ENCODE data around the gene MPI.
"Not testable (repeated sequence)": the region's sequence is repeated elsewhere in the genome, so short reads cannot be mapped to it uniquely, and the experiment has no call there.

The MPI gene

GRCh38 chr15:74872702-74873035 lies 17.2 kb upstream of the MPI start:
- Histone ChIP-seq H3K36me3 (ENCODE audit: control insufficient read depth in 5 of 5, insufficient read depth in 5 of 5, low read length in 5 of 5) (no peaks in the 10 kb centered on the region), H3K9me3 (ENCODE audit: control insufficient read depth in 5 of 5, low read length in 5 of 5) (no peaks in the 10 kb centered on the region), H3K4me3 (ENCODE audit: low read depth in 1 of 5, low read length in 5 of 5) (peak overlapping the region; percentile 90 to 95 (median 94)), H3K27ac (ENCODE audit: low read depth, low read length) (peak overlapping the region; percentile 85), H3K27me3 (ENCODE audit: control insufficient read depth in 5 of 5, insufficient read depth in 4 of 5, low read length in 5 of 5) (no peaks in the 10 kb centered on the region), H3K4me1 (ENCODE audit: control insufficient read depth in 5 of 5, insufficient read depth in 5 of 5, low read length in 5 of 5) (peaks cover 12 to 57% (median 51%) of the 10 kb centered on the region in 5 donors), H3K9ac (ENCODE audit: low read length in 5 of 5) (peak overlapping the region; percentile 59 to 95 (median 91))

- Histone ChIP-seq H3K36me3 (ENCODE audit: control insufficient read depth in 5 of 5, insufficient read depth in 5 of 5, low read length in 5 of 5) (no peaks in the 10 kb centered on the region), H3K27me3 (ENCODE audit: control insufficient read depth in 5 of 5, insufficient read depth in 4 of 5, low read length in 5 of 5) (no peaks in the 10 kb centered on the region), H3K9ac (ENCODE audit: low read length in 5 of 5) (peak within 1 kb of the TSS; percentile 59 to 95 (median 91)), H3K4me3 (ENCODE audit: low read depth in 1 of 5, low read length in 5 of 5) (peak within 1 kb of the TSS; percentile 90 to 95 (median 94)), H3K4me1 (ENCODE audit: control insufficient read depth in 5 of 5, insufficient read depth in 5 of 5, low read length in 5 of 5) (peaks cover 10 to 52% (median 46%) of the 10 kb centered on the region in 5 donors), H3K27ac (ENCODE audit: low read depth, low read length) (peak within 1 kb of the TSS; percentile 85), H3K9me3 (ENCODE audit: control insufficient read depth in 5 of 5, low read length in 5 of 5) (no peaks in the 10 kb centered on the region)
Observed at GRCh38 chr15:74873036-74873755, 16.6 kb upstream of the MPI start, which contains the start of gene SCAMP2. TSS of gene SCAMP2 (minus strand) at chr15:74873365. CDS start at chr15:74873255, 110 bp downstream.

- Histone ChIP-seq H3K4me1 (ENCODE audit: control insufficient read depth in 5 of 5, insufficient read depth in 5 of 5, low read length in 5 of 5) (peaks cover 10 to 45% (median 39%) of the 10 kb centered on the region in 5 donors), H3K9ac (ENCODE audit: low read length in 5 of 5) (peak overlapping the region in 4 of 5 donors; percentile 69 to 95 (median 72)), H3K27me3 (ENCODE audit: control insufficient read depth in 5 of 5, insufficient read depth in 4 of 5, low read length in 5 of 5) (no peaks in the 10 kb centered on the region), H3K9me3 (ENCODE audit: control insufficient read depth in 5 of 5, low read length in 5 of 5) (no peaks in the 10 kb centered on the region), H3K36me3 (ENCODE audit: control insufficient read depth in 5 of 5, insufficient read depth in 5 of 5, low read length in 5 of 5) (no peaks in the 10 kb centered on the region), H3K4me3 (ENCODE audit: low read depth in 1 of 5, low read length in 5 of 5) (peak overlapping the region; percentile 81 to 94 (median 94)), H3K27ac (ENCODE audit: low read depth, low read length) (peak overlapping the region; percentile 62)
Observed at GRCh38 chr15:74873756-74874424, 16.0 kb upstream of the MPI start.

- Histone ChIP-seq H3K9ac (ENCODE audit: low read length in 5 of 5) (no peak overlapping the region), H3K27me3 (ENCODE audit: control insufficient read depth in 5 of 5, insufficient read depth in 4 of 5, low read length in 5 of 5) (no peaks in the 10 kb centered on the region)
Observed at GRCh38 chr15:74878273-74878672, 11.6 kb upstream of the MPI start.

GRCh38 chr15:74882528-74882927 lies 7.3 kb upstream of the MPI start:
- Histone ChIP-seq H3K9ac (ENCODE audit: low read length in 5 of 5) (no peak overlapping the region), H3K4me1 (ENCODE audit: control insufficient read depth in 5 of 5, insufficient read depth in 5 of 5, low read length in 5 of 5) (peaks cover 0 to 15% (median 9%) of the 10 kb centered on the region in 5 donors), H3K36me3 (ENCODE audit: control insufficient read depth in 5 of 5, insufficient read depth in 5 of 5, low read length in 5 of 5) (no peaks in the 10 kb centered on the region), H3K27ac (ENCODE audit: low read depth, low read length) (no peak overlapping the region), H3K9me3 (ENCODE audit: control insufficient read depth in 5 of 5, low read length in 5 of 5) (no peaks in the 10 kb centered on the region), H3K4me3 (ENCODE audit: low read depth in 1 of 5, low read length in 5 of 5) (no peak overlapping the region), H3K27me3 (ENCODE audit: control insufficient read depth in 5 of 5, insufficient read depth in 4 of 5, low read length in 5 of 5) (no peaks in the 10 kb centered on the region)

More at GRCh38 chr15:74878273-74878672, 11.6 kb upstream of the MPI start:
- Histone ChIP-seq H3K9me3 (ENCODE audit: control insufficient read depth in 5 of 5, low read length in 5 of 5) (no peaks in the 10 kb centered on the region), H3K4me3 (ENCODE audit: low read depth in 1 of 5, low read length in 5 of 5) (no peak overlapping the region), H3K27ac (ENCODE audit: low read depth, low read length) (no peak overlapping the region), H3K36me3 (ENCODE audit: control insufficient read depth in 5 of 5, insufficient read depth in 5 of 5, low read length in 5 of 5) (no peaks in the 10 kb centered on the region), H3K4me1 (ENCODE audit: control insufficient read depth in 5 of 5, insufficient read depth in 5 of 5, low read length in 5 of 5) (peaks cover 3 to 6% (median 5%) of the 10 kb centered on the region in 5 donors)

GRCh38 chr15:74884428-74885223 lies 5.2 kb upstream of the MPI start:
- Histone ChIP-seq H3K4me3 (ENCODE audit: low read depth in 1 of 5, low read length in 5 of 5) (no peak overlapping the region), H3K9ac (ENCODE audit: low read length in 5 of 5) (no peak overlapping the region), H3K36me3 (ENCODE audit: control insufficient read depth in 5 of 5, insufficient read depth in 5 of 5, low read length in 5 of 5) (no peaks in the 10 kb centered on the region), H3K27ac (ENCODE audit: low read depth, low read length) (no peak overlapping the region), H3K27me3 (ENCODE audit: control insufficient read depth in 5 of 5, insufficient read depth in 4 of 5, low read length in 5 of 5) (no peaks in the 10 kb centered on the region), H3K9me3 (ENCODE audit: control insufficient read depth in 5 of 5, low read length in 5 of 5) (no peaks in the 10 kb centered on the region), H3K4me1 (ENCODE audit: control insufficient read depth in 5 of 5, insufficient read depth in 5 of 5, low read length in 5 of 5) (peaks cover 6 to 27% (median 18%) of the 10 kb centered on the region in 5 donors)

GRCh38 chr15:74885461-74885860 lies 4.4 kb upstream of the MPI start:
- H3K9ac ChIP-seq (ENCODE audit: low read length in 5 of 5) = no peak overlapping the region

GRCh38 chr15:74887537-74888193 lies 2.2 kb upstream of the MPI start:
- peaks cover 6 to 41% (median 33%) of the 10 kb centered on the region in 5 donors for H3K4me1 ChIP-seq (ENCODE audit: control insufficient read depth in 5 of 5, insufficient read depth in 5 of 5, low read length in 5 of 5)
- not testable (repeated sequence) for H3K9me3 ChIP-seq (ENCODE audit: control insufficient read depth in 5 of 5, low read length in 5 of 5); H3K27me3 ChIP-seq (ENCODE audit: control insufficient read depth in 5 of 5, insufficient read depth in 4 of 5, low read length in 5 of 5)

More at GRCh38 chr15:74885461-74885860, 4.4 kb upstream of the MPI start:
- Histone ChIP-seq H3K36me3 (ENCODE audit: control insufficient read depth in 5 of 5, insufficient read depth in 5 of 5, low read length in 5 of 5) (no peaks in the 10 kb centered on the region), H3K4me3 (ENCODE audit: low read depth in 1 of 5, low read length in 5 of 5) (no peak overlapping the region), H3K4me1 (ENCODE audit: control insufficient read depth in 5 of 5, insufficient read depth in 5 of 5, low read length in 5 of 5) (peaks cover 6 to 35% (median 26%) of the 10 kb centered on the region in 5 donors), H3K27ac (ENCODE audit: low read depth, low read length) (no peak overlapping the region), H3K9me3 (ENCODE audit: control insufficient read depth in 5 of 5, low read length in 5 of 5) (no peaks in the 10 kb centered on the region), H3K27me3 (ENCODE audit: control insufficient read depth in 5 of 5, insufficient read depth in 4 of 5, low read length in 5 of 5) (no peaks in the 10 kb centered on the region)

GRCh38 chr15:74888716-74889115 lies 1.1 kb upstream of the MPI start:
- H3K9ac ChIP-seq (ENCODE audit: low read length in 5 of 5) = peak overlapping the region in 1 of 5 donors; percentile 97
- no peak overlapping the region for H3K27ac ChIP-seq (ENCODE audit: low read depth, low read length)
- no peak overlapping the region for H3K4me3 ChIP-seq (ENCODE audit: low read depth in 1 of 5, low read length in 5 of 5)

More at GRCh38 chr15:74887537-74888193, 2.2 kb upstream of the MPI start:
- not testable (repeated sequence) for H3K9ac ChIP-seq (ENCODE audit: low read length in 5 of 5); H3K27ac ChIP-seq (ENCODE audit: low read depth, low read length); H3K4me3 ChIP-seq (ENCODE audit: low read depth in 1 of 5, low read length in 5 of 5)
- H3K36me3 ChIP-seq (ENCODE audit: control insufficient read depth in 5 of 5, insufficient read depth in 5 of 5, low read length in 5 of 5) = peaks cover 0 to 11% (median 9%) of the 10 kb centered on the region in 5 donors

More at GRCh38 chr15:74888716-74889115, 1.1 kb upstream of the MPI start:
- H3K36me3 ChIP-seq (ENCODE audit: control insufficient read depth in 5 of 5, insufficient read depth in 5 of 5, low read length in 5 of 5) = peaks cover 0 to 21% (median 19%) of the 10 kb centered on the region in 5 donors
- no peaks in the 10 kb centered on the region for H3K27me3 ChIP-seq (ENCODE audit: control insufficient read depth in 5 of 5, insufficient read depth in 4 of 5, low read length in 5 of 5)
- H3K4me1 ChIP-seq (ENCODE audit: control insufficient read depth in 5 of 5, insufficient read depth in 5 of 5, low read length in 5 of 5) = peaks cover 6 to 41% (median 33%) of the 10 kb centered on the region in 5 donors
- H3K9me3 ChIP-seq (ENCODE audit: control insufficient read depth in 5 of 5, low read length in 5 of 5) = no peaks in the 10 kb centered on the region
